Measurements from ENCODE around the gene THSD4. TPM values are rescaled to one million over a fixed set of nuclear protein-coding genes. Genes with fewer than 3 reads are reported as not detected.

THSD4 gene
- polyA plus RNA-seq, 1 donor (not counting 4 experiments of a cell fraction or from before 2014, with no cell fraction given), result 24.5 TPM

DNA sequence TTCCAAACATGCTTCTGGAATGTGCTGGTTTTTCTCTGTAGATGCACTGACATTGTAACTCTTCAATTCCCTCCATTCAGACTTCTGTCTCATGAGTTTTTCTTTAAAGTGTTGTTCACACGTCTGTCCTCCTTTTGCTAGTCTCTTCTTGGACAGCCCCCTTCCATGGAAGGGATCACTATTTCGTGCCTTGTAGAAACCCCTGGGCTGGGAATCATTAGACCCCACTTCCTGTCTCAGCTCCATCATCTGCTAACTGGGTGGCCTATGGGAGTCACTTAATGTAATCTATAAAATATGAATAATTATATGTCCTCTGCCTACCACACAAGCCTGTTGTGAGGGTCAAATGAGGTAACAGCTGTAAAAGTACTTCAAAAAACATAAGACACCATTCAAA, 110.6 kb downstream of the THSD4 start:
- Histone ChIP-seq H3K9me1 (ENCODE audit: control insufficient read depth, extremely low read depth, insufficient read depth, low read length) (no peaks in the 10 kb centered on the region), H3K9me3 (ENCODE audit: control insufficient read depth, low read depth, low read length) (no peaks in the 10 kb centered on the region), H3K9ac (ENCODE audit: control insufficient read depth, extremely low read depth, insufficient read depth, low read length) (no peak overlapping the region), H3K79me2 (ENCODE audit: control insufficient read depth, insufficient read depth, low read length) (peaks cover 10% of the 10 kb centered on the region), H3K36me3 (ENCODE audit: control insufficient read depth in 2 of 2, extremely low read depth in 1 of 2, insufficient read depth in 2 of 2, low read length in 2 of 2) (peaks cover 18 to 25% of the 10 kb centered on the region in 2 experiments), H3K4me1 (ENCODE audit: control insufficient read depth, extremely low read depth, insufficient read depth, low read length) (peaks cover 26% of the 10 kb centered on the region), H3K27ac (ENCODE audit: control insufficient read depth, insufficient read depth, low read length) (no peak overlapping the region), H3K4me3 (ENCODE audit: control insufficient read depth in 2 of 3, extremely low read depth in 1 of 3, insufficient read depth in 2 of 3, low read depth in 1 of 3, low read length in 3 of 3) (no peak overlapping the region), H3K27me3 (ENCODE audit: control insufficient read depth, extremely low read depth, insufficient read depth, low read length) (no peaks in the 10 kb centered on the region), H3K4me2 (ENCODE audit: control insufficient read depth, extremely low read depth, insufficient read depth, low read depth, low read length) (no peak overlapping the region), H2AFZ (ENCODE audit: control insufficient read depth, low read length) (no peak overlapping the region), H4K20me1 (ENCODE audit: control insufficient read depth, extremely low read depth, insufficient read depth, low read length) (no peaks in the 10 kb centered on the region)
- no peak for TF ChIP-seq EZH2 (IDR thresholded peaks at IDR 0.05; ENCODE audit: low read length)
- dilution Hi-C loops (cut with MboI; ENCODE audit: extremely low pct_ligation_motif_present, low sequenced_read_pairs), result no loop called here
- DNase-seq (ENCODE audit: low read depth, low spot score), result no peak
- no peak for FAIRE-seq

DNA sequence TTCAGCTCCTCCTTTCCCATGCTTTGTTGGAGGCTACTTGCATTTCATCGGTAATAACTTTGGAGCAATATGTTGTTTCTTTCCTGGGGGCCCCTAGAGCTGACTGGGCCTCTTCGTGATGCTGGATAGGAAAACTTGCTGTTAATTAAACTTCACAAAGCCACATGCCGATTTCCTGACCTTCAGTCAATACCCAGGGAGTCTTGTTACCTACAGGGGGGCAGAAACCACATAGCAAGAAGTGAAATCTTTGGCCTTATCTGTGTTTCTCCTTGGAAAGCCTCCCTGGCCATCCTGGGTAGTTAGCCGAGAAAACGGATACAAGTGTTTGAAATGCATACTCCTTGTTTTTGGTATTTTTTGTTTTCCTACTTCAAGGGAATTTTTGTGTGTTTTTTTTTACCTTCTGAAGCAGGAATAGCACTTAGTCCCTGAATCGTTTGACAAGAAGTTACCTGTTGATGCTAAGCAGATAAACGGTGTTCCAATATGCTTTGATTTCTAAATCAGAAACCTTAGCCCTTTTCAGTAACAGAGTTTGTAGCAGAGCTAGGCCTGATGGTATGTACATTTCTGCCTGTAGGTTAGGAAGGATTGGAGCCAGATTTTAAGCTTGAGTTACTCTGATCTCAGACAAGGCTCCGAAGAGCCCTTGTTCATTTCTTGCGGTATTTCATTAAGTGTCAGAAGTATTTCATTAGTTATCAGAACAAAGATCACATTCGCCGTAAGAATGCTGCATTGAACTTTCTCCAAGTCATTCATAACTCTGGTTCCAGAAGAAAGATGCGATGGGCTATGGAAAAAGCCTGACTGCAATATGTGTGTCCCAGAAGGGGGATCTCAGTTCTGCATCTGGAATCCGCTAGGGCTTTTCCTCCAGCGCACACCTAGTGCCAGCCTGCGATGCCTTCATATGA, 111.5 kb downstream of the THSD4 start:
- H3K4me3 ChIP-seq (ENCODE audit: control insufficient read depth in 2 of 3, extremely low read depth in 1 of 3, insufficient read depth in 2 of 3, low read depth in 1 of 3, low read length in 3 of 3), result no peak overlapping the region
- peaks cover 26% of the 10 kb centered on the region for H3K4me1 ChIP-seq (ENCODE audit: control insufficient read depth, extremely low read depth, insufficient read depth, low read length)
- no peaks in the 10 kb centered on the region for H4K20me1 ChIP-seq (ENCODE audit: control insufficient read depth, extremely low read depth, insufficient read depth, low read length)
- no peaks in the 10 kb centered on the region for H3K9me1 ChIP-seq (ENCODE audit: control insufficient read depth, extremely low read depth, insufficient read depth, low read length)
- no peaks in the 10 kb centered on the region for H3K27me3 ChIP-seq (ENCODE audit: control insufficient read depth, extremely low read depth, insufficient read depth, low read length)
- no peak for FAIRE-seq
- H3K9me3 ChIP-seq (ENCODE audit: control insufficient read depth, low read depth, low read length), result no peaks in the 10 kb centered on the region
- H3K4me2 ChIP-seq (ENCODE audit: control insufficient read depth, extremely low read depth, insufficient read depth, low read depth, low read length), result no peak overlapping the region
- TF ChIP-seq EZH2 (IDR thresholded peaks at IDR 0.05; ENCODE audit: low read length), result no peak
- H3K9ac ChIP-seq (ENCODE audit: control insufficient read depth, extremely low read depth, insufficient read depth, low read length), result no peak overlapping the region
- H3K27ac ChIP-seq (ENCODE audit: control insufficient read depth, insufficient read depth, low read length), result no peak overlapping the region
- peaks cover 26% of the 10 kb centered on the region in 2 experiments for H3K36me3 ChIP-seq (ENCODE audit: control insufficient read depth in 2 of 2, extremely low read depth in 1 of 2, insufficient read depth in 2 of 2, low read length in 2 of 2)
- dilution Hi-C loops (cut with MboI; ENCODE audit: extremely low pct_ligation_motif_present, low sequenced_read_pairs), result no loop called here
- H2AFZ ChIP-seq (ENCODE audit: control insufficient read depth, low read length), result no peak overlapping the region
- no peak for DNase-seq (ENCODE audit: low read depth, low spot score)
- H3K79me2 ChIP-seq (ENCODE audit: control insufficient read depth, insufficient read depth, low read length), result peaks cover 9% of the 10 kb centered on the region

DNA sequence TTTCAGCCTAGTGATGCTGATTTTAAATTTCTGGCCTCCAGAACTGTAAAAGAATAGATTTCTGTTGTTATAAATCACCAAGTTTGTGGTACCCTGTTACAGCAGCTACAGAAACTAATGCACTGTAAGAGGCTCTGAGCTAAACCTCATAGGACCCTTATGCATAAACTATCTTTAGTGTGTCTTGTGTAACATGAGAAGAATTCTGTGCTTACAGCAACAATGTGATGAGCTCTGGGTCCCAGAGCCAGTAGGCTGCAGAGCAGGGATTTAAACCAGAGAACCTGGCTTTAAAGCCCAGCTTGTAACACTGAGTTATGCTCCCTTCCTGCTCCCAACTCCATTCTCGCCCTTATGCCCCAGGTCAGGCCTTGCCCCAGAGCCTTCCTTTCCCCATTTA, 113.1 kb downstream of the THSD4 start:
- FAIRE-seq (no peak), DNase-seq (ENCODE audit: low read depth, low spot score) (no peak)
- peaks cover 10% of the 10 kb centered on the region for H3K4me1 ChIP-seq (ENCODE audit: control insufficient read depth, extremely low read depth, insufficient read depth, low read length)
- no peak overlapping the region for H3K4me2 ChIP-seq (ENCODE audit: control insufficient read depth, extremely low read depth, insufficient read depth, low read depth, low read length)
- no peaks in the 10 kb centered on the region for H4K20me1 ChIP-seq (ENCODE audit: control insufficient read depth, extremely low read depth, insufficient read depth, low read length)
- TF ChIP-seq EZH2 (IDR thresholded peaks at IDR 0.05; ENCODE audit: low read length), result no peak
- TF ChIP-seq, protein P1, sequence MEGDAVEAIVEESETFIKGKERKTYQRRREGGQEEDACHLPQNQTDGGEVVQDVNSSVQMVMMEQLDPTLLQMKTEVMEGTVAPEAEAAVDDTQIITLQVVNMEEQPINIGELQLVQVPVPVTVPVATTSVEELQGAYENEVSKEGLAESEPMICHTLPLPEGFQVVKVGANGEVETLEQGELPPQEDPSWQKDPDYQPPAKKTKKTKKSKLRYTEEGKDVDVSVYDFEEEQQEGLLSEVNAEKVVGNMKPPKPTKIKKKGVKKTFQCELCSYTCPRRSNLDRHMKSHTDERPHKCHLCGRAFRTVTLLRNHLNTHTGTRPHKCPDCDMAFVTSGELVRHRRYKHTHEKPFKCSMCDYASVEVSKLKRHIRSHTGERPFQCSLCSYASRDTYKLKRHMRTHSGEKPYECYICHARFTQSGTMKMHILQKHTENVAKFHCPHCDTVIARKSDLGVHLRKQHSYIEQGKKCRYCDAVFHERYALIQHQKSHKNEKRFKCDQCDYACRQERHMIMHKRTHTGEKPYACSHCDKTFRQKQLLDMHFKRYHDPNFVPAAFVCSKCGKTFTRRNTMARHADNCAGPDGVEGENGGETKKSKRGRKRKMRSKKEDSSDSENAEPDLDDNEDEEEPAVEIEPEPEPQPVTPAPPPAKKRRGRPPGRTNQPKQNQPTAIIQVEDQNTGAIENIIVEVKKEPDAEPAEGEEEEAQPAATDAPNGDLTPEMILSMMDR (optimal IDR thresholded peaks at IDR 0.05 in 1 of 3, IDR thresholded peaks at IDR 0.05 in 1 of 3, conservative IDR thresholded peaks at IDR 0.05 in 1 of 3; ENCODE audit: extremely low read depth in 1 of 3, insufficient read depth in 2 of 3, low read length in 3 of 3), result no peak
- no peaks in the 10 kb centered on the region for H3K27me3 ChIP-seq (ENCODE audit: control insufficient read depth, extremely low read depth, insufficient read depth, low read length)
- peaks cover 7% of the 10 kb centered on the region for H3K79me2 ChIP-seq (ENCODE audit: control insufficient read depth, insufficient read depth, low read length)
- no peak overlapping the region for H2AFZ ChIP-seq (ENCODE audit: control insufficient read depth, low read length)
- H3K9ac ChIP-seq (ENCODE audit: control insufficient read depth, extremely low read depth, insufficient read depth, low read length), result no peak overlapping the region
- H3K9me1 ChIP-seq (ENCODE audit: control insufficient read depth, extremely low read depth, insufficient read depth, low read length), result no peaks in the 10 kb centered on the region
- no peak overlapping the region for H3K27ac ChIP-seq (ENCODE audit: control insufficient read depth, insufficient read depth, low read length)
- H3K36me3 ChIP-seq (ENCODE audit: control insufficient read depth in 2 of 2, extremely low read depth in 1 of 2, insufficient read depth in 2 of 2, low read length in 2 of 2), result peaks cover 24 to 32% of the 10 kb centered on the region in 2 experiments
- no peaks in the 10 kb centered on the region for H3K9me3 ChIP-seq (ENCODE audit: control insufficient read depth, low read depth, low read length)
- H3K4me3 ChIP-seq (ENCODE audit: control insufficient read depth in 2 of 3, extremely low read depth in 1 of 3, insufficient read depth in 2 of 3, low read depth in 1 of 3, low read length in 3 of 3), result no peak overlapping the region
- dilution Hi-C loops (cut with MboI; ENCODE audit: extremely low pct_ligation_motif_present, low sequenced_read_pairs), result no loop called here
